Transverse colon (tissue), 4 donors: ENCODE measurements around the gene SCLT1. TPM values are rescaled to one million over a fixed set of nuclear protein-coding genes. Genes with fewer than 3 reads are reported as not detected.

Experiments used
- DNase-seq: peaks from one replicate; pipeline ENCODE4 v3.0.0-alpha.2; 2019
- H3K27ac ChIP-seq, 4 donors: fragments of 200-600 bp; sonication (generic); 2 replicates each; pipeline ENCODE4 v1.5.1; 2016 to 2018; ENCODE audit warnings: inconsistent platforms in 4 of 4
- H3K27me3 ChIP-seq: fragments of 200-600 bp; sonication (generic); 2 replicates; pipeline ENCODE4 v1.5.1; 2017; ENCODE audit warnings: inconsistent platforms
- H3K36me3 ChIP-seq, 4 donors: fragments of 200-600 bp; sonication (generic); 2 replicates each; pipeline ENCODE4 v1.5.1; 2017 to 2019; ENCODE audit warnings: inconsistent platforms in 4 of 4
- H3K4me1 ChIP-seq, 4 donors: fragments of 200-600 bp; sonication (generic); 2 replicates each; pipeline ENCODE4 v1.5.1; 2017 to 2020; ENCODE audit warnings: inconsistent platforms in 4 of 4
- H3K4me3 ChIP-seq, 4 donors: fragments of 200-600 bp; sonication (generic); 1 replicate in 1 of 4; 2 replicates in 3 of 4; pipeline versions ENCODE4 v1.5.1 to v1.6.1; 2017 to 2019; ENCODE audit warnings: inconsistent platforms in 4 of 4
- H3K9me3 ChIP-seq, 2 donors: fragments of 200-600 bp; sonication (generic); 2 replicates each; pipeline ENCODE4 v1.5.1; 2017 to 2019; ENCODE audit warnings: inconsistent platforms in 2 of 2
- CTCF ChIP-seq, 5 experiments: fragments of 200-600 bp in 3 of 5; fragments of 450-650 bp in 2 of 5; sonication (generic) in 3 of 5; IDR thresholded peaks; 1 replicate in 2 of 5; 2 replicates in 3 of 5; pipeline ENCODE4 v1.5.1; 2016 to 2017; ENCODE audit warnings: antibody characterized with exemption in 5 of 5, inconsistent platforms in 3 of 5, mild to moderate bottlenecking in 2 of 5, moderate library complexity in 1 of 5
- EP300 ChIP-seq: sonication (generic); formaldehyde crosslinking; IDR thresholded peaks from one replicate; pipeline ENCODE4 v1.6.1; 2017; ENCODE audit warnings: antibody characterized with exemption, low read depth
- POLR2A ChIP-seq: fragments of 450-650 bp; IDR thresholded peaks from one replicate; pipeline ENCODE4 v1.6.1; 2016; ENCODE audit warnings: antibody characterized with exemption, mild to moderate bottlenecking, moderate library complexity
- POLR2AphosphoS5 ChIP-seq, 3 donors: sonication (generic); formaldehyde crosslinking; IDR thresholded peaks; one replicate each; pipeline ENCODE4 v1.6.1; 2016; ENCODE audit warnings: antibody characterized with exemption in 3 of 3
- WGBS, 2 donors: methylation state at CpG; one replicate each; pipeline ENCODE4 v1.1.5; 2018; ENCODE audit warnings: low coverage in 1 of 2; 5-methylcytosine and 5-hydroxymethylcytosine counted together
- in situ Hi-C, 4 donors: fragments of 200-750 bp; cut with MboI; loops; one replicate each; pipeline versions ENCODE4 v1.15.0 to v1.15.1; 2017; ENCODE audit warnings: low sequenced_read_pairs in 3 of 4, low pct_ligation_motif_present in 1 of 4, low pct_unique_long_range_greater_than_20kb in 1 of 4
- intact Hi-C: fragments of 100-400 bp; cut with DNase I; formaldehyde crosslinking; loops from one replicate; pipeline ENCODE4 v1.15.1; 2023; ENCODE audit warnings: low total_unique reads
- total RNA-seq, 4 donors: library from RNA; depleted of rRNA; stranded (reverse); fragments of >200 nt; gene quantifications; one replicate each; pipeline ENCODE4 v1.1.0, GENCODE V29; 2016

SCLT1 gene
- total RNA-seq, 4 donors from 2014 or later: 10.1 to 29.9 (median 14.3) TPM

- no peaks in the 10 kb centered on the region for H3K9me3 ChIP-seq
- no peak for DNase-seq
- intact Hi-C loops: no loop called here
- H3K27me3 ChIP-seq: no peaks in the 10 kb centered on the region
- TF ChIP-seq CTCF (IDR thresholded peaks at IDR 0.05) (no peak), POLR2AphosphoS5 (IDR thresholded peaks at IDR 0.05) (no peak), EP300 (no peak)
- in situ Hi-C loops: no loop called here
- no peak overlapping the region for H3K27ac ChIP-seq
- H3K36me3 ChIP-seq: no peaks in the 10 kb centered on the region
- 79 to 85% methylated on average over 5 of the region's 5 CpGs for WGBS, 2 donors
- no peaks in the 10 kb centered on the region for H3K4me1 ChIP-seq
- no peak overlapping the region for H3K4me3 ChIP-seq
Measured at GRCh38 chr4:128908735-128909134, 184.6 kb downstream of the SCLT1 start.

GRCh38 chr4:128907981-128908380 lies 185.4 kb downstream of the SCLT1 start:
- Histone ChIP-seq H3K9me3 (no peaks in the 10 kb centered on the region), H3K27me3 (no peaks in the 10 kb centered on the region), H3K4me3 (no peak overlapping the region), H3K4me1 (no peaks in the 10 kb centered on the region), H3K36me3 (no peaks in the 10 kb centered on the region), H3K27ac (no peak overlapping the region)
- TF ChIP-seq EP300 (no peak), POLR2AphosphoS5 (IDR thresholded peaks at IDR 0.05) (no peak), CTCF (IDR thresholded peaks at IDR 0.05) (no peak), POLR2A (no peak)
- DNase-seq: no peak
- in situ Hi-C loops (no loop called here), intact Hi-C loops (no loop called here)
- WGBS, 2 donors: 94 to 100% methylated on average over 2 of the region's 2 CpGs

- in situ Hi-C loops: no loop called here
- no peaks in the 10 kb centered on the region for H3K9me3 ChIP-seq
- H3K27ac ChIP-seq: no peak overlapping the region
- H3K4me3 ChIP-seq: no peak overlapping the region
- H3K4me1 ChIP-seq: no peaks in the 10 kb centered on the region
- H3K27me3 ChIP-seq: no peaks in the 10 kb centered on the region
- 80 to 84% methylated on average over 1 of the region's 1 CpG for WGBS, 2 donors
- TF ChIP-seq EP300 (no peak), POLR2A (no peak), CTCF (IDR thresholded peaks at IDR 0.05) (no peak), POLR2AphosphoS5 (IDR thresholded peaks at IDR 0.05) (no peak)
- intact Hi-C loops: no loop called here
- H3K36me3 ChIP-seq: no peaks in the 10 kb centered on the region
- no peak for DNase-seq
Measured at GRCh38 chr4:128906581-128906980, 186.8 kb downstream of the SCLT1 start.

GRCh38 chr4:128904821-128905220 lies 188.5 kb downstream of the SCLT1 start:
- intact Hi-C loops (no loop called here), in situ Hi-C loops (no loop called here)
- Histone ChIP-seq H3K36me3 (no peaks in the 10 kb centered on the region), H3K27ac (no peak overlapping the region), H3K27me3 (no peaks in the 10 kb centered on the region), H3K4me3 (no peak overlapping the region), H3K4me1 (no peaks in the 10 kb centered on the region), H3K9me3 (no peaks in the 10 kb centered on the region)
- TF ChIP-seq CTCF (IDR thresholded peaks at IDR 0.05): no peak
- TF ChIP-seq POLR2A: no peak
- no peak for TF ChIP-seq EP300
- no peak for TF ChIP-seq POLR2AphosphoS5 (IDR thresholded peaks at IDR 0.05)
- no peak for DNase-seq
- WGBS, 2 donors: 83 to 89% methylated on average over 3 of the region's 3 CpGs
